HG03095 (cell line): Measurements from ENCODE around the gene TPH2.

ENCODE experiments used
- ATAC-seq: cut with Tn5 transposase; IDR thresholded peaks from one replicate; pipeline ENCODE4 v1.9.1; 2021; ENCODE audit warnings: moderate library complexity; ENCODE audit not compliant: unreplicated experiment

Gene TPH2

DNA sequence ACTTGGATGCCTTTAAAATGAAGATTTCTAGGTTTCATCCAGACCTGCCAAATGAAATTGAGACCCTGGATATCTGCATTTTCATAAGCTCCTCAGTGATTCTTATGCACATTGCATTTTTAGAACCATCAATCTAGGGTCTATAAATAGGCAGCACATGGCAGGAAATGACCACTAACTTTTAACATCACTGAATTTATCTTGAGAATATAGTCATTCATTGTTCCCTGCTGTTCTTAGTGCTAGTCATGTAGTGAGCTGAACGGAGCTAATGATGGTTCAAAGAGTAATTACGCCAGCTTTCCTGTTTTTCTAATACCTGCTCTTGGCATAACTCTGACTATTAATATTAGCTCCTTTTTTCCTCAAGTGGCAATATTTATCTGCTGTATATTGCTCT, 91.6 kb downstream of the TPH2 start:
- ATAC-seq, result no peak

- ATAC-seq, result no peak
Observed at GRCh38 chr12:72031066-72031465, 92.4 kb downstream of the TPH2 start.

DNA sequence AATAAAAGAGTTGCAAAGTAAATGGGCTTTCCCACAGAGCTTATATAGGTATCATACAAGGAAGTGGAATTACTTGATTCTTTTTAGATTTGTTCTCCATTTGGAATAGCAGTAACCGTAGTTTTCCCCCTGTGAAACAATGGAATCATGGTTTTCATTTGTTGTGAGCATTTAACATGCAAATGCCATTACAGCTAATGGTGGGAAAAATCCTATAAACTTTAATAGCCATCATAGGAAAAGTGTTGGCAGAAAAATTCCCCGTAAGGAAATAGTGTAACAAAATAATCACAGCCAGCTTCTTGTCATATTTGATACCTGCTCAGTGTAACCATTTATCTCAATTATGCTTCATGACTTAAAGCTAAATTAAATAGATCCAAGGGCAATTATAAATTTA, 95.3 kb downstream of the TPH2 start:
- ATAC-seq, result no peak

DNA sequence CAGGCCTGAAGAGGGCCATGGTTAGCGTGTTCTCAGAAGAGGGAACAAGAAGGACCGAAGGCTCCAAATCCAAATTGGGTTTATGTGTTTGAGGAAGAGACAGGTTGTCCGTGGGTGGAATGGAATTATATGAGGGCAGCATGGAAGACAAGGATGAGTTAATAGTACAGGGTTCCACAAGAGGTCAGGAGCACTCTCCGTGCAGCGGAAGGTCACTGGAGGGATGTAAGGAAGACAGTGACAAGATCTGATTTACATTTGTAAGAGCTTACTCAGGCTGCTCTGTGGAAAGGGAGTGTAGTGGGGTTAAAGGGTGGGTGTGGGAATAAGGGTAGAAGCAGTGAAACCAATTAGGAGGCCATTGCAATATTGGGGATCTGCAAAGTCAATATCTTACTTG, 97.0 kb downstream of the TPH2 start:
- no peak for ATAC-seq

DNA sequence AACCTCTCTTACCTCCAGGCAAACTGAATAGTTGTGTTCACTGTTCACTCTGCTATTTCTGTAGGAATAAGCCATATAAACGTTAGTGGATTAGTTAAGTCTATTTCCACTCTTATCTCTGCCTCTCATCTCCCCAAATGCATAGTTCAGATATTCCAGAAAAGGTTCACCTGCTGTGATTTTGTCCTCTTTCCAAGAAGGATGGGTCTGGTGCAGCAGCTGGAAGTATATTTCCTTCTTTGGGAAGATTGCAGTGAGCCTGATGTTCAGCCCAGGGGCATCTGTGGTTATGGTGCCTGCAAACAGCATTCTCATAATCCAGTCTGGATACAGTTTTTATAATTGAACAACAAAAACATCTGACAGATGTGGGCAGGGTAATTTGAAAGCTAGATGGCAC, 97.7 kb downstream of the TPH2 start:
- no peak for ATAC-seq

GRCh38 chr12:72037006-72037795, 98.6 kb downstream of the TPH2 start:
- no peak for ATAC-seq

DNA sequence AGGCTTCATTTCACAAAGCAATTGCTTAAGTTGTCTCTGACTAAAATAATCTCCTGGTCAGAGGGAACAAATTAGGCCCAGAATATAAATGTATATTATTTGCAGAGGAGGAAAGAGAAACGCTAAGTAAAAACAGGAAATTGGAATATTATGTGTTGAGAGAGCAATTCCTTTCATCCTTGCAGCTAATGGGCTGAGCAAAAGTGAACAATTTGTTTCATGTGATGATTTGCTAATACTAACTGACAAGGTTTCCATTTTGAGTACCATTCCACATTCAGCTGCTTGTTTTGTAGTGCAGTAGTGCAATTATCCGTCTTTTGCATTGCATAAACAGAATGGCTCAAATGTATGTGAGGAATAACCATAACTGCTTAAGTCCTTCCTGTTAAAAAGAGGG, 103.2 kb downstream of the TPH2 start:
- ATAC-seq, result no peak

DNA sequence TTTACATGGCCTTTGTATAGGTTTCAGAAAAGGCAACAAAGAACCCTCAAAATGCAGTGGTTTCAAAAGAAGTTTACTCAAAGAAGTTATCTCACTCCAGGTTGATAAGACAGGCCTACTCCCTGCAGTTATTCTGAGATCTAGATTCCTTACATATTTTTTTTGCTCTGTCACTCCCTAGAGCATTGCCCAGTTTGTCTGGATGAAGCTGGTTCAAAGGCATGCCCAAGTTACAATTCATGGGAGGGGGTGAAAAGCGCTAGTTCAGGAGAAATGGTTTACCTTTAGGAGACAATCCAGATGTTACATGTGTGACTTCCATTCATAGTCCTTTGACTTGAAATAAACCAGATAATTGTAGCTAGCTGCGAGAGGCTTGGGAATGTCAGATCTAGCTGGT, 115.0 kb downstream of the TPH2 start:
- no peak for ATAC-seq

GRCh38 chr12:72054511-72054910, 115.9 kb downstream of the TPH2 start:
- no peak for ATAC-seq

- no peak for ATAC-seq
Observed at GRCh38 chr12:72057330-72057914, 118.8 kb downstream of the TPH2 start.

GRCh38 chr12:72063073-72063472, 124.4 kb downstream of the TPH2 start:
- no peak for ATAC-seq

GRCh38 chr12:72071030-72071429, 132.4 kb downstream of the TPH2 start:
- no peak for ATAC-seq

DNA sequence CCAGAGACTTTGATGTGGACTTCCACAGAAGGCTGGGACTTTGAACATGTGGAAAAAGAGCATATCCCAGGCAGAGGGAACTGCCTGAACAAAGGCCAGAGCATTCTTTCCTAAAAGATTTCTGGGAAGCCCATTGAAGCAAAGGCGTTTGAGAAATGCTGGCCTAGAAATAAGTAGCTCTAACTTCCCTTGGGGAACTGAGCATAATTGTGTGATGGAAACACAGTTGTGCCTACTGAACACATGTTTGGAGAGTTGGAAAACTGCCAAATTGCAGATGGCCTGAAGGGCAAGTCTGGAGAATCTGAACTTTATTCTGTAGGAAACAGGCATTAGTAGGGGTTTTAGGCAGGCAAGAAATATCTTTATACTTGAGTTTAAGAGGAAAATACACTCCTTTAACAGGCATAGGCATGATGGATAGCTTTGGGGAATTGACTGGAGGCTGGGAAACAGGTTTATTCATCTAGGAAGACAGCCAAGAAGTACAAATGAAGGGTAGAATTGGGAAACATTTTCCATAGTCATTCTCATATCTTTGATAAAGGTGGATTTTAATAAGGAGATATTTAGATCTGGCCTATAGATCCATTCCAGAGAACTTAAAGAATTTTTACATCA, 134.1 kb downstream of the TPH2 start:
- ATAC-seq, result no peak

- no peak for ATAC-seq
Observed at GRCh38 chr12:72074065-72074464, 135.4 kb downstream of the TPH2 start.

GRCh38 chr12:72074956-72075355, 136.3 kb downstream of the TPH2 start:
- no peak for ATAC-seq

- no peak for ATAC-seq
Observed at GRCh38 chr12:72075401-72075800, 136.8 kb downstream of the TPH2 start.

DNA sequence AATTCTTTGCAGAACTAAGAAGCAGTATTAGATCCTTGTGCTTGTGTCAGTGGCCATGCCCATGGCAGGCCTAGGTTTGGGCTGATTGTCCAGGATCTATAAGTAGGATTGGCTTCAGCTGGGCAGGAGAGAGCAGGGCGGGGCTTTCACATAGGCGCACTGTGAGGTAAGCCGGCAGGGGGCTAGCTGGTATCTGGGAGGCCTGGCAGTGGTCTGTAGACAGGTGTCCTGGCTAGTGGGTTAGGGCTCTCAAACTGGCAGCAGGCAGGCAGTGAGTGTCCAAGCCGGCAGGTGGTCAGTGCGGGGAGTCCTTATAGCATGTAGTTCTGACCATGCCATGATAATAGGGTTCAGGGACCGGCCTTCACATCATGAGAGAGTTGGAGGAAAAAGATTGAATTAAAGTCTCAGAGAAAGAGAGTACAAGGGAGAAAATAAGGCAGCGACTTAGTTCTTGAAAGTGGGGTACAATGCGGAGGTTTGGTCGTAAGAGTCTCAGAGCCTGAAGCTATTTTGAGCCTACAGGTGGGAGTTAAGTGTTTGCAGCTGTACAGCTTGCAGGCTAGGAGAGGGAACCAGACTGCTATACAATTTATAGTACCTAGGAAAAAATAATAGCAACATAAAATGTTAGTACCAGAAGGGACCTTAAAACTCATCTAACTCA, 137.4 kb downstream of the TPH2 start:
- ATAC-seq, result no peak

DNA sequence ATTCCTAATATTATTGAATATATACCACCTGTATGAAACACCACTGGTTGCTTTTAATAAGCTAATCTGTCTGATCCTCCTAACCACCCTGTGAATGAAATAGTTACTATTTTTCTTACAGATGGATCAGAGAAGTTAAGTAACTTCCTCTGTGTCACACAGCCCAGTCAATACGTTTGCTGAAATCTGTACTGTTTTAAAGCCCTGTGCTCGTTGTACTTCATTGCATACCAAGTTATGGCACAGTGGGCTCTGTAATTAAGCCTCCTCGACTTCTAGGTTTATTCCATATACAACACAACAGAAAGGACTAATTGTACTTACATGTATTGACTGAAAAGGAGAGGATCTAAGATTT, 137.9 kb downstream of the TPH2 start:
- no peak for ATAC-seq

DNA sequence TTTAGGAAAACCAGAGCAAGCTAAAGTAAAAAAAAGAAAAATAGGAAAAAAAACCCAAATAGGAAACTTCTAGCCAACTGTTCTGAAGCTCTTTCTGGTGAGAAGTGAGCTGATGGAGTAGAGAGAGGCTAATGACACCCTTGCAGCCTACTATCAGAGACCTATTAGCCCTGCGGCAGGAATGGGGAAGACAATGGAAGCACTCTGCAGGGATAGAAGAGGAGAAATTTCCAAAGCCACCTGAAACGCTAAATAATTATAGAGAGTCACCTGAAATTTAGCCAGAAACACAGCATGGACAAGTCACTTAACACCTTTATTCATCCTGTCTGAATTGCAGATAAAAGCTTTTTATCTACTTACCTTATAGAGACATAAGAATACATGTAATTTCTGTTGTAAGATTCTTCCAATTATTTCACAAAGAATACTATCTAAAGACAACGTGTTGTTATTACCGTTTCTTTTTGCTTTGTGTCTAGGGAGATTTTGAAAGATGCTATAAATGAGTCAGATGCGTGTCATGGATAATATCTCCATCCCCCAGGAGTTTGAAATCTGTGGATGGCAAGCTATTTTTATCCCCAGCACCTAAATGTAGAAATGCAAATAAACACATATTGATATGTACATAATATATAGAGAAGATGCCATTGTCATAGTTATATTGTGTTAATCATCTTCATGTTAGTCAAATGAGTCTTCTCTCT, 138.6 kb downstream of the TPH2 start:
- no peak for ATAC-seq

- no peak for ATAC-seq
Observed at GRCh38 chr12:72081777-72082176, 143.1 kb downstream of the TPH2 start.
